Measurements from ENCODE around the gene ARHGEF40. TPM values are rescaled to one million over a fixed set of nuclear protein-coding genes. Genes with fewer than 3 reads are reported as not detected.
A peak's percentile ranks its signal among the peaks of the same experiment; 100 is the strongest.

The ARHGEF40 gene
- polyA plus RNA-seq, 1 experiment = 62.7 TPM

- CTCF ChIA-PET = no interaction called here
- Histone ChIP-seq H3K4me3 (ENCODE audit: low read depth, low read length) (no peak overlapping the region), H3K36me3 (ENCODE audit: control insufficient read depth, insufficient read depth, low read length) (no peaks in the 10 kb centered on the region), H3K27me3 (ENCODE audit: control insufficient read depth, insufficient read depth, low read length) (no peaks in the 10 kb centered on the region)
- no peak for TF ChIP-seq CTCF (IDR thresholded peaks at IDR 0.05; ENCODE audit: insufficient read depth, low read depth, low read length)
- DNase-seq (ENCODE audit: low read depth) = no peak
- POLR2A ChIA-PET = no interaction called here
Observed at GRCh38 chr14:21133901-21134300, 63.8 kb downstream of the ARHGEF40 start.

DNA sequence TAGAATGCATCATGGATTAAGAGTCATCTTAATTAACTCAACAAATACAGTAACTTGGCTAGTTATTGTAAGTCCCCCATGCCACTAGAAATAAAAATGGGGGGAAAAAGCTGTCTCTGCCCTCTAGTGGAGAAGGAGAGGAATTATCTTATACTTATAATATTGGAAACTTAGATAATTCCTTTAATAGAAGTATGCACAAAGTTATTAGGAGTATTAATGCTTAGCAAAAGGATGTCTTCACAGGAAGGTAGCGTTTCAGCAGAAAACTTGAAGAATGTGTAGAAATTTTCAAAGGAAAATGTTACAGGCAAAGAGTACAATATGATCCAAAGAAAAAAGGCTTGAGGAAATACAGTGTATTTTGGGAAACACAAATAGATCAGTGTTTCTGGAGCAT is 65.9 kb downstream of the ARHGEF40 start:
- Histone ChIP-seq H3K27me3 (ENCODE audit: control insufficient read depth, insufficient read depth, low read length) (no peaks in the 10 kb centered on the region), H3K4me3 (ENCODE audit: low read depth, low read length) (no peak overlapping the region), H3K36me3 (ENCODE audit: control insufficient read depth, insufficient read depth, low read length) (no peaks in the 10 kb centered on the region)
- CTCF ChIA-PET = interaction anchor here (0.8 to 2.6 kb wide), 11 partner anchors 9 to 121 kb away, joined by 3 to 21 read pairs (median 5); partner anchors contain the start of gene OR5AU1
- no peak for DNase-seq (ENCODE audit: low read depth)
- POLR2A ChIA-PET = no interaction called here
- peak; percentile 68 for TF ChIP-seq CTCF (IDR thresholded peaks at IDR 0.05; ENCODE audit: insufficient read depth, low read depth, low read length)

Small RNA genes lying within 50 kb of the gene (small RNA-seq; reads per million reads assigned to genes)
- gene RNU6-252P (ENCODE audit: insufficient read length, low read depth, low replicate concordance) = not detected

Other genes with a start within 250 kb of the ARHGEF40 start
- not detected in 2 replicates for gene RNASE3, start 178.9 kb upstream of the ARHGEF40 start, polyA plus RNA-seq (2011; rRNA removed)
- gene RNASE2, start 114.8 kb upstream of the ARHGEF40 start, polyA plus RNA-seq (2011; rRNA removed) = not detected in 2 replicates
- gene METTL17, start 80.3 kb upstream of the ARHGEF40 start, polyA plus RNA-seq (2011; rRNA removed) = 49.8 and 56.2 TPM in 2 replicates
- not detected in 2 replicates for gene SLC39A2, start 71.0 kb upstream of the ARHGEF40 start, polyA plus RNA-seq (2011; rRNA removed)
- 0.83 and 1.1 TPM in 2 replicates for gene NDRG2, start 45.2 kb upstream of the ARHGEF40 start, polyA plus RNA-seq (2011; rRNA removed)
- not detected in 2 replicates for gene TPPP2, start 40.1 kb upstream of the ARHGEF40 start, polyA plus RNA-seq (2011; rRNA removed)
- gene RNASE13, start 35.5 kb upstream of the ARHGEF40 start, polyA plus RNA-seq (2011; rRNA removed) = not detected in 2 replicates
- not detected in 2 replicates for gene RNASE7, start 27.9 kb upstream of the ARHGEF40 start, polyA plus RNA-seq (2011; rRNA removed)
- not detected in 2 replicates for gene RNASE8, start 12.5 kb upstream of the ARHGEF40 start, polyA plus RNA-seq (2011; rRNA removed)
- gene ZNF219, start 28.4 kb downstream of the ARHGEF40 start, polyA plus RNA-seq (2011; rRNA removed) = 10.5 and 12.2 TPM in 2 replicates
- 0.55 and 0.75 TPM in 2 replicates for gene TMEM253, start 30.8 kb downstream of the ARHGEF40 start, polyA plus RNA-seq (2011; rRNA removed)
- gene OR5AU1, start 85.8 kb downstream of the ARHGEF40 start, polyA plus RNA-seq (2011; rRNA removed) = not detected in 2 replicates
- gene HNRNPC, start 199.1 kb downstream of the ARHGEF40 start, polyA plus RNA-seq (2011; rRNA removed) = 540 and 712 TPM in 2 replicates
- gene RPGRIP1, start 209.8 kb downstream of the ARHGEF40 start, polyA plus RNA-seq (2011; rRNA removed) = not detected in 2 replicates